Lung (tissue), 12 donors: ENCODE data around the gene ANGPTL8. TPM values are rescaled to one million over a fixed set of nuclear protein-coding genes. Genes with fewer than 3 reads are reported as not detected.

ENCODE experiments used
- ATAC-seq: fragments of 200-7000 bp; cut with Tn5 transposase; one replicate; pipeline ENCODE4 v1.9.1; 2020; ENCODE audit warnings: moderate number of reproducible peaks; ENCODE audit not compliant: insufficient read depth, low FRiP score
- DNase-seq, 3 donors: peaks; one replicate each; pipeline ENCODE4 v3.0.0-alpha.2; 2013 to 2017
- H3K27ac ChIP-seq, 2 donors: one replicate each; pipeline ENCODE4 v1.5.1; 2013; ENCODE audit warnings: mild to moderate bottlenecking in 2 of 2, moderate library complexity in 2 of 2, control low read depth in 1 of 2, inconsistent platforms in 1 of 2, low read depth in 1 of 2, low read length in 1 of 2
- H3K27me3 ChIP-seq, 3 donors: one replicate each; pipeline ENCODE4 v1.5.1; 2013; ENCODE audit warnings: low read length in 2 of 3; ENCODE audit not compliant: control insufficient read depth in 3 of 3, insufficient read depth in 3 of 3
- H3K36me3 ChIP-seq, 4 donors: one replicate each; pipeline ENCODE4 v1.5.1; 2013; ENCODE audit warnings: low read length in 4 of 4, mild to moderate bottlenecking in 1 of 4, moderate library complexity in 1 of 4; ENCODE audit not compliant: control insufficient read depth in 4 of 4, insufficient read depth in 4 of 4
- H3K4me1 ChIP-seq, 5 donors: one replicate each; pipeline ENCODE4 v1.5.1; 2013; ENCODE audit warnings: low read length in 5 of 5, mild to moderate bottlenecking in 2 of 5, moderate library complexity in 1 of 5; ENCODE audit not compliant: control insufficient read depth in 5 of 5, insufficient read depth in 5 of 5
- H3K4me3 ChIP-seq: one replicate; pipeline ENCODE4 v1.5.1; 2013; ENCODE audit warnings: mild to moderate bottlenecking, control low read depth, moderate library complexity
- H3K9ac ChIP-seq, 2 donors: one replicate each; pipeline ENCODE4 v1.5.1; 2013; ENCODE audit warnings: low read length in 2 of 2, control low read depth in 1 of 2; ENCODE audit not compliant: insufficient read depth in 1 of 2
- H3K9me3 ChIP-seq, 4 donors: one replicate each; pipeline ENCODE4 v1.5.1; 2013; ENCODE audit warnings: low read length in 3 of 4, mild to moderate bottlenecking in 1 of 4, moderate library complexity in 1 of 4; ENCODE audit not compliant: control insufficient read depth in 4 of 4, insufficient read depth in 3 of 4
- CTCF ChIP-seq: IDR thresholded peaks from 2 replicates; pipeline ENCODE4 v1.5.1; 2012; ENCODE audit warnings: mild to moderate bottlenecking; ENCODE audit errors: control extremely low read depth, extremely low read depth
- WGBS, 2 donors: extraction: QIAGEN DNeasy Blood & Tissue Kit; methylation state at CpG; one replicate each; pipeline ENCODE4 v1.1.7; 2013; 5-methylcytosine and 5-hydroxymethylcytosine counted together
- polyA plus RNA-seq, 2 donors: library from polyadenylated mRNA; stranded (reverse); fragments of 200-250 nt; gene quantifications; one replicate each; pipeline ENCODE4 v1.2.1, GENCODE V29; 2013
- total RNA-seq, 2 donors: library from RNA; depleted of rRNA in 1 of 2; stranded (reverse); fragments of >200 nt in 1 of 2; gene quantifications; one replicate each; pipeline ENCODE4 v1.2.1, GENCODE V29; 2014 to 2021
- donor health status: control.
- donor health status: control.
- donor health status: Bipolar disorder and iron deficiency.
- donor health status: healthy.
- donor health status: DM: yes; HTN: yes; CAD: no.

The ANGPTL8 gene
- total and polyA plus RNA-seq, 4 donors: 0.19 to 1.0 TPM; not detected in 2

GRCh38 chr19:11194656-11195558, 44.5 kb upstream of the ANGPTL8 start:
- Histone ChIP-seq H3K27me3 (no peaks in the 10 kb centered on the region), H3K27ac (peak overlapping the region; percentile 68 to 80), H3K9ac (peak overlapping the region; percentile 25 to 62), H3K4me3 (peak overlapping the region; percentile 21), H3K36me3 (peaks cover 0 to 42% (median 22%) of the 10 kb centered on the region in 4 donors), H3K9me3 (no peaks in the 10 kb centered on the region), H3K4me1 (peaks cover 0 to 30% (median 13%) of the 10 kb centered on the region in 5 donors)
- no peak for TF ChIP-seq CTCF
- no peak for ATAC-seq
- DNase-seq: peak; percentile 79 to 90 (median 82)
- WGBS, 2 donors: 8 to 18% methylated on average over 15 to 19 of the region's 20 CpGs

DNA sequence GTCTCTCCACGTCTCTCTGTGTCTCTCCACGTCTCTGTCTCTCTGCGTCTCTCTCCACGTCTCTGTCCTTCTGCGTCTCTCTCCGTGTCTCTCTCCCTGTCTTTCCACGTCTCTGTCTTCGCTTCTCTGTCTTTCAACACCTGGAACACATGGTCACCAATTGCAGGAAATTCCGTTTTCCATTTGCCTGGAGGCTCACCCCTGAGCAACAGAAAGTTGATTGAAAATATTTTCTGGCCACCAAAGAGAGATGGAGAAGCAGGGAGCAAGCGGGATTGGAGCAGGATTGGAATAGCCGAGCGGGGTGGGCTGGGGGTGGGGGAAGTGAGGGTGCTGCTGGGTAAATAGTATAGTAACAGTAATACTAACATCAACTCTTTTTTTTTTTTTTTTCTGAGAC, 43.7 kb upstream of the ANGPTL8 start:
- H3K27me3 ChIP-seq: no peaks in the 10 kb centered on the region
- peaks cover 0 to 23% (median 13%) of the 10 kb centered on the region in 5 donors for H3K4me1 ChIP-seq
- peak overlapping the region; percentile 68 to 80 for H3K27ac ChIP-seq
- H3K9me3 ChIP-seq: no peaks in the 10 kb centered on the region
- no peak for TF ChIP-seq CTCF
- DNase-seq (no peak), ATAC-seq (no peak)
- WGBS, 2 donors: 64 to 67% methylated on average over 12 of the region's 12 CpGs
- peak overlapping the region in 1 of 2 donors; percentile 62 for H3K9ac ChIP-seq
- H3K36me3 ChIP-seq: peaks cover 0 to 38% (median 26%) of the 10 kb centered on the region in 4 donors
- peak overlapping the region; percentile 21 for H3K4me3 ChIP-seq

- Histone ChIP-seq H3K4me3 (peak overlapping the region; percentile 64), H3K36me3 (peaks cover 0 to 34% (median 26%) of the 10 kb centered on the region in 4 donors), H3K27me3 (no peaks in the 10 kb centered on the region), H3K9ac (peak overlapping the region; percentile 68), H3K27ac (peak overlapping the region; percentile 82 to 90), H3K9me3 (no peaks in the 10 kb centered on the region), H3K4me1 (peaks cover 0 to 18% (median 11%) of the 10 kb centered on the region in 5 donors)
- TF ChIP-seq CTCF: no peak
- 11 to 14% methylated on average over 34 to 47 of the region's 47 CpGs for WGBS, 2 donors
- DNase-seq (peak; percentile 61 to 72 (median 63)), ATAC-seq (no peak)
Observed at GRCh38 chr19:11196406-11197287, 42.8 kb upstream of the ANGPTL8 start.
